ENCODE measurements around the gene RBM42.

The RBM42 gene

GRCh38 chr19:35655600-35655999, 26.8 kb downstream of the RBM42 start:
- no peak for DNase-seq

- DNase-seq: no peak
Measured at GRCh38 chr19:35656700-35657099, 27.9 kb downstream of the RBM42 start.

- no peak for DNase-seq
Measured at GRCh38 chr19:35657904-35658700, 29.3 kb downstream of the RBM42 start.

GRCh38 chr19:35661995-35662340, 33.1 kb downstream of the RBM42 start:
- no peak for DNase-seq

GRCh38 chr19:35663981-35664380, 35.1 kb downstream of the RBM42 start:
- DNase-seq: no peak

- no peak for DNase-seq
Measured at GRCh38 chr19:35665157-35665556, 36.3 kb downstream of the RBM42 start.

GRCh38 chr19:35665604-35666003, 36.8 kb downstream of the RBM42 start:
- DNase-seq: no peak

GRCh38 chr19:35666251-35666913, 37.5 kb downstream of the RBM42 start, which contains the start of gene UPK1A:
Gene UPK1A, plus strand, starts transcription at chr19:35666517. Its CDS starts 296 bp downstream, at chr19:35666813.
- DNase-seq: no peak

GRCh38 chr19:35669566-35669965, 40.7 kb downstream of the RBM42 start:
- DNase-seq: no peak

GRCh38 chr19:35669974-35670373, 41.1 kb downstream of the RBM42 start:
- no peak for DNase-seq

- no peak for DNase-seq
Measured at GRCh38 chr19:35670686-35671085, 41.9 kb downstream of the RBM42 start.

GRCh38 chr19:35671818-35672217, 43.0 kb downstream of the RBM42 start:
- peak; percentile 91 for DNase-seq

- DNase-seq: peak; percentile 41
Measured at GRCh38 chr19:35673121-35673804, 44.4 kb downstream of the RBM42 start.

GRCh38 chr19:35675589-35676140, 46.8 kb downstream of the RBM42 start:
- no peak for DNase-seq

Measured in OCI-M1 (cell line).